Stimulated activated CD4-positive, alpha-beta T cell treated with anti-CD3 and anti-CD28 coated beads, Interleukin-2, amount 100 ng/mL, for 4 hours (primary cell): Measurements from ENCODE around the gene CORO2A.
"Not testable (repeated sequence)": the region's sequence is repeated elsewhere in the genome, so short reads cannot be mapped to it uniquely, and the experiment has no call there.

Experiments
- DNase-seq: peaks from one replicate; pipeline ENCODE4 v3.0.0-alpha.2; 2020; ENCODE audit warnings: low read depth

Gene CORO2A

DNA sequence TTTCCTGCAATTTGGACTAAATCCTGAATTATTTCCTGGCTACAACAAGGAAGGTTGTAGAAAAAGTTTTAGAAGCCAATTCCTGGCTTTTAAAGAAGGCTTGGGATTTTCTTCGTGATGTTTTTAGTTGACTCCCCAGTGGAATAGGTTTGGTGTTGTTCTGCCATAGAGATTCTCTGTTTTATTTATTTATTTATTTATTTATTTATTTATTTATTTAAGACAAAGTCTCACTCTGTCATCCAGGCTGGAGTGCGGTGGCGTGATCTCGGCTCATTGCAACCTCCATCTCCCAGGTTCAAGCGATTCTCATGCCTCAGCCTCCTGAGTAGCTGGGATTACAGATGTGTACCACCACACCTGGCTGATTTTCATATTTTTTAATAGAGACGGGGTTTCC, 75.3 kb downstream of the CORO2A start:
- not testable (repeated sequence) for DNase-seq

DNA sequence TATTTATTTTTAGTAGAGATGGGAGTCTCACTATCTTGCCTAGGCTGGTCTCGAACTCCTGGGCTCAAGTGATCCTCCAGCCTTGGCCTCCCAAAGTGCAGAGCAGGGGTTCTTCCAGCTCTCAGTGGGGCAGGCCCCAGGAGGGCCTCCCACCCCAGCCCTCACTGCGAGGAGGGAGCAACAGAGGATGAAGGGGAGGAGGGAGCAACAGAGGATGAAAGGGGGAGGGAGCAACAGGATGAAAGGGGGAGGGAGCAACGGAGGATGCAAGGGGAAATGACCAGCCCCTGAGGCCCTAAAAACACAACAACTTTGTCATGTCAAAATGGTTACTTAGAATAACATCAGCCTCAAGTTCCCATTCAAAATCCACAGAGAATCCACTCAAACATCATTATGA, 83.4 kb downstream of the CORO2A start:
- no peak for DNase-seq

DNA sequence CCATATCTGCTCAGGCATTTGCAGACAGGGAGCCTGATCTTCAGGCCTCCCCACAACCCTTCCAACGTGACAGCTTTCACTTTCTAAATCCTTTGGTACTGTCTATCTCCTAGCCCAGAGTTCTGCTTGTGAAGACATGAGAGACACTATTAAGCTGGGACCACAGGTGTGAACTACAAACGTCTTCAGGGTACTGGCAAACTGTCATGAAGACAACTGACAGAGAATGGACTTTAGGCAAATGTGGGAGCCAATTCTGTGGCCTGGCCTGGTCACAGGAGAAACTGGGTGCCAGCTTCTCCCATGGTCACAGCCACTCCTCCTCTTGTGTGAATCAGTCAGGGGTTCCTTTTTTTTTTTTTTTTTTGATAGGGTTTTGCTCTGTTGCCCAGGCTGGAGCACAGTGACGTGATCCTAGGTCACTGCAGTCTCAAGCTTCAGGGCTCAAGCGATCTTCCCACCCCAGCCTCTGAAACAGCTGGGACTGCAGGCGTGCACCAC, 83.9 kb downstream of the CORO2A start:
- no peak for DNase-seq

DNA sequence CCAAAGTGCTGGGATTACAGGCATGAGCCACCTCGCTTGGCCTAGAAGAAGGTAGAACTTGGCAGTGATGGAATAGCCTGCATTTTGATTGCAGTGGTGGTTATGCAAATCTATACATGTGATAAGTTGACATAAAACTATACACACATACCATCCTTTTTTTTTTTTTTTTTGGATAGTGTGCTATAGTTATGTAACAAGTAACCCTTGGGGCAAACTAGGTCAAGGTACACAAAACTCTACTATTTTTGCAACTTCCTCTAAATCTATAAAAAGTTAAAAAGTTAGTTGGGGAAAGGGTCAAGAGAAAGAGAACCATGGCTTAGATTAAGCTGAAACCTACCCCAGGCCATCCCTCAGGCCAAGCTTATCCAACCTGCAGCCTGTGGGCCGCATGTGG, 84.5 kb downstream of the CORO2A start:
- no peak for DNase-seq

DNA sequence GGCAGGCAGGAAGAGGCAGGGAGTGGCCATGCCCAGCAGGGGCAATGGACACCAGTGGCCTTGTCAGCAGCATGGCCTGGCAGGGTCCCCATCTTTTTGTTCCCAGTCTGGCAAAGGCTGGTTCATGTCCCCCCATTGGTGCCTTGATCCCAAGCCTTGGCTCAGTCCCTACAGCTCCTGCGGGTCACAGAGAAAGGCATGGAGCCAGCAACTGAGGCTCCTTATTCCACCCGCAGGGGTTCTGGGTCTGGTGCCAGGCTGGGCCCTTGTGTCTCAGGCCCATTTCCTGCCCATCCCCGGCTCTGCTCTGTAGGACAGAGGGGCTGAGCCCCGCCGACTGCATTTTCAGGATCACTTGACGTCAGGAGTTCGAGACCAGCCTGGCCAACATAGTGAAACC, 87.4 kb downstream of the CORO2A start:
- DNase-seq: no peak

DNA sequence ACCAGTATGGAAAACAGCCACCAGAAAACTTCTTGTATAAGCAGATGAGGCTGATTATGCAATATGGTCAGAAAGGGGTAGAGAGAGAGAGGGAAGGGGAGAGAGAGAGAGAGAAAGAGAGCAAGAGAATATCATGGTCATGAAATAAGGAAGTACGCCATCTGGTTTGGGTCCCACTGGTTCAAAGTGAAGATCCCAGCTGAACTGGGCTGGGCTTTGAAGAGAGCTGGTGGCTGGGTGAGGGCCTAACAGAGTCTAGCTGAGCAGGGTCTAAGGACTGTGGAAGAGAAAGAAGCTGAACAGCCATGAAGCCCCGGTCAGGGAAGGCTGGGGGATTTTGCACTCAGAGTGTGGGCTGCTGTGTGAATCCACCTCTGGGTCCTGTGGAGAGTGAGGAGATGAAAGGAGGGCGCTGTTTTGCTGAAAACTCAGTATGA, 88.0 kb downstream of the CORO2A start:
- no peak for DNase-seq

DNA sequence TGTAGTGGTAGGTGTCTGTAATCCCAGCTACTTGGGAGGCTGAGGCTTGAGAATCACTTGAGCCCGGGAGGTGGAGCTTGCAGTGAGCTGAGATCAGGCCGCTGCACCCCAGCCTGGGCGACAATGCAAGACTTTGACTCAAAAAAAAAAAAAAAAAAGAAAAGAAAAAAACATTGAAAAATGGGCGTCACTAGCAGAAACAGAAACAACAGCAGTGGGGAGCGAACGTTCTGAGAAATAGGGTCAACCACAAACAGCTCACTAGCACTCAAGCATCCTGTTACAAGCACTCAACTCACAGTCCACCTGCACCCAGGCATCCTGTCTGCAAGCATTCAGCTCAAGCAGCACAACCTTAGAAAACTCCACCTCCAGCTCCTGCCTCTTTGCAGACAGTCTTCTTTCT, 90.6 kb downstream of the CORO2A start:
- DNase-seq: peak; percentile 69

DNA sequence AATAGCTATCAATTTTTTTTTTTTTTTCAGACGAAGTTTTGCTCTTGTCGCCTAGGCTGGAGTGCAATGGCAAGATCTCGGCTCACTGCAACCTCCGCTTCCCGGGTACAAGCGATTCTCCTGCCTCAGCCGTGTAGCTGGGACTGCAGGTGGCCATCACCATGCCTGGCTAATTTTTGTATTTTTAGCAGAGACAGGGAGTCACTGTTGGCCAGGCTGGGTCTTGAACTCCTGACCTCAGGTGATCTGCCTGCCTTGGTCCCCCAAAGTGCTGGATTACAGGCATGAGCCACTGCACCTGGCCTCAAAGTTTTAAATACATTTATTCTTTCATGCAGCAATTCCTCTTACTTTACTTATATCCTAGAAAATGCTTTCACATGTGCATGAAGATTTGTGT, 91.0 kb downstream of the CORO2A start:
- no peak for DNase-seq

DNA sequence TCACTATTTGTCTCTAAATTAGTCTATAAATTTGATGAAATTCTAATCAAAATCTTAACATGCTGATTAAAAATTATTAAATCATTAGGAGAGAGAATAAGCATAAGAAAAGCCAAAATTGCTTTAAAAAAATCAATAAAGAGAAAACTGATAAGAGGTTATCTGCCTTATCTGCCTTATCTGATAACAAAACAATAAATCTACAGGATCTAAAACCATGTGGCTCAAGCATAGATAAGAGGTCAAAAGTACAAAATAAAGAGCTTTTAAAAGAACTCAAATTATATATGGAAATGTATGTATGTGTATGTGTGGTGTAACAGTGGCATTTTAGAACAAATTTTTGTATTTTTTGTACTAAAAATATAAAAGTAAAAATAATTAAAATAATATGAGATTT, 92.0 kb downstream of the CORO2A start:
- no peak for DNase-seq

DNA sequence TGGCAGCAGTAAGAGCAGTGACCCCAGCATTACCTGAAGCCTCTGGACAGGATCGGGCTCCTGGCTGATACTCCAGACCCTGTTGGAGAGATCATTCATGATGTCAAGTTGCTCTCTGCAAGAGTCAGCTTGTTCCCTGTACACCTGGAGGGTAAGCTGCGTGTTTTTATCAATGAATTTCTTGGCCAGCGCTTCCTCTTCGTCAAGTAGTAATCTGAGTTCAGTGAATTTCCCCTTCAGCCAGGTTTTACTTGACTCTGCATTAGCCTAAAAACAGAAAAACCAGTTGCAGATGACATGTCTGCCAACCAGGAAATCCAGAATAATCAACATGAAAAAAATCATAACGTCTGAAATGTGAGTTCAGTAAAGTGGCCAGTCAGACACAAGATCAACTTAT, 92.5 kb downstream of the CORO2A start:
- DNase-seq: no peak

DNA sequence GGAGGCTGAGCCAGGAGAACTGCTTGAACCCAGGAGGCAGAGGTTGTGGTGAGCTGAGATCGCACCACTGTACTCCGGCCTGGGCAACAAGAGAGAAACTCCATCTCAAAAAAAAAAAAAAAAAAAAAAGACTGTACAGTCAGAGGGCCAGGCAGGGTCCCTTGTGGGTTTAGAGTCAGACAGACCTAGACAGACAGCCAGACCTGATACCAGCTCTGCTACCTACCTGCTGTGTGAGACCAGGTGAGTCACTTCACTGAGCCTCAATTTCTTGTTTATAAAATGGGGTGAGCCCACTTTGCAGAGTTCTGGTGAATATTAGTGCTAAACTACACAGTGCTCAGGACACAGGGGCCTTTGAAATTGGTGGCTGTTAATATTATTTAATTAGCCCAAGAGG, 93.1 kb downstream of the CORO2A start:
- no peak for DNase-seq

DNA sequence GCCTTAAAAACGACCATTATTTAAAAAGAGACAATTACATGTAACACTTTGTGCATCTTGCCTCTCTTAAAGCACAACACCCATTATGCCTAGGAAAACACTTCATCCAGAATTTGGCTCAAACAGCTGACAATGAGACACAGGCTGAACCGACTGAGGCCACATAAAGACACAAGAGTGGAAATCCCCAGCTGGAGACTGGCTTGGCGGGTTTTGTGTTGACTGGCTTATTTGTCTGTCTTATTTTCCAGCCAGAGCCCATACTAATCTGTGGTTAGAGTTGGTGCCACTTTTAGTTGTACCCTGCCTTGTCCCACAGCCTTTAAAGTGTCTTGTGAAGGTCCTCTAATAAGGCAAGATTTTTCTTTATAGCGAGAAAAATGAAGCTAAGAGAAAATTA, 94.6 kb downstream of the CORO2A start:
- DNase-seq: no peak

DNA sequence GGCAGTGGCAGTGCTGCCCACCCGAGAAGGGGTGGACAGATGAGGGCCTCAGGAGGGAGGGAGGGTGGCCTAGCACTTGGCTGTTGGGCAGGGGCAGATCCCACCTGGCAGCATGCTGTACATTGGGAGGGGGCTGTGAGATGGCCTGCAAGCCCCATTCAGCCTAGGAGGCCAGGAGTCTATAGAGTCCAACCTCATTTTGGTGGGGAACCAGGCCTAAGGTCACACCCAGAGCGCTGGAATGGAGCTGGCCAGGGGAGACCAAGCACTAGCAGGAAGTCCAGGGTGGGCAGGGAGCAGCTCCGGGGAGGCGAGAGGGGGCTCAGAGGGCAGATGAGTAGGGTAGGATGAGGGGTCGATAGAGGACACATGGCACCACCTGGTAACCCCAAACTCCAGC, 96.3 kb downstream of the CORO2A start:
- DNase-seq: no peak

DNA sequence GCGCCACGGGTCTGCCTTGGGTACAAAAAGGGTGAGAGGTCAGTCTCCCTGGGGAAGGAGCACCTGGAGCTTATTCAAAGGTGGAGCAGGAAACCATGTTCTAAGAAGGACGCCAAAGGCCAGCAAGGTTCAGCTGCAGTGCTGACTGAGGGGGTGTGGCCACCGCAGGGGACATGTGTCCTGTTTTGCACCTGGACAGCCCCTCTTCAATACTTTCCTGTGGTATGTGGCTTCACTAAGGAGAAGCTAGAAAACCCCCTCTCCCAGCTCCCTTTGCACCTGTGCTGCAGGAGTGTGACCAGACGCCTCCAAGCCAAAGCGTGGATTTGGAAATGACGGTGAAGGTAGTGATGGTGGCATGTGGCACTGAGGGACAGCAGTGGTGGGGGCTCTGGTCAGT, 97.0 kb downstream of the CORO2A start:
- DNase-seq: no peak

DNA sequence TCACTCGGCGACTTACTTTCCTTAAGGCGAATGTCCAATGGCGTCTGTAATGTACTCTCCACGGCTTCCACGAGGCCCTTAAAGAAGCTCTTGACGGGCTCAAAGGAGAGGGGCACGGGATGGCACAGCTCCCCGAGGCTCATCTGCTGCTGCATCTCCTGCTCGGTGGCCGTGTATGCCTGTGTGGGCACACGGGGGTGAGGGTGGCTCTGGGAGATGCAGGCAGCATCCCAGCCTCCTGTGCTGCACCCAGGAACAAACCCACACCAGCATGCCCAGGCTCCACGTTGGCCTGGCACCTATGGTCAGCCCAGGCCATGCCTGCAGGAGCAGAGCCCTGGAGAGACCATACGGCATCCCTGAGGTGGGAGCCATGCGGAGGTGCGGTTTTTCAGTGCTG, 97.6 kb downstream of the CORO2A start:
- DNase-seq: no peak

DNA sequence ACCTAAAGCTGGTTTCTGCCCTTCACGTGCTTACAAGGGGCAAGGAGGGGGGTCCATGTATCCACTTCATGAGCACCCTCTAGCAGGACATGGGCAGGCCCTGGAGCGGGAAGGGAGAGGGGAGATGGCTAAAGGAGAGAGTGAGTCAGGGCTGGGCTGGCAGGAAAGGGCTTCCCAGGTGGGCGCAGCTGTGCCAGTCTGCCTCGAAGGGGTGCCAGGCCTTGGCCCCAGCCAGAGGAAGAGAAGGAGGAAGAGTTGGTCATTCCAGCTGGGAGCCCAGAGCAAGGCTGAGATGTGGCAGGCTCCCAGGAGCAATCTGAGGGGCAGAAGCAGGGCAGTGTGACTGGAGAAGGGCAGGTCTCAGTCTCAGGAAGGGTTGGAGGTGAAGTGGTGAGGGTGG, 98.1 kb downstream of the CORO2A start:
- no peak for DNase-seq

DNA sequence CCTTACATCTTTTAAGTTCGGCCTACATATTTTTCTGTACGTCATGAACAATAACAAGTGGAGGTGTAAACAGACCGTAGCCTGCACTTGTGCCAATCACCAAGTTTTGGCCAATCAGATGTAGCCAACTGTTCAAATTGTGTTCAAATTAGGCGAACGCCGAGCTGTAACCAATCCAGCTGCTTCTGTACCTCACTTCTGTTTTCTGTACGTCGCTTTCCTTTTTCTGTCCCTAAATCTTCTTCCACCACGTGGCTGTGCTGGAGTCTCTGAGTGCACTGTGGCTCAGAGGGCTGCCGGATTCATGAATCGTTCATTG, 99.9 kb downstream of the CORO2A start:
- no peak for DNase-seq

DNA sequence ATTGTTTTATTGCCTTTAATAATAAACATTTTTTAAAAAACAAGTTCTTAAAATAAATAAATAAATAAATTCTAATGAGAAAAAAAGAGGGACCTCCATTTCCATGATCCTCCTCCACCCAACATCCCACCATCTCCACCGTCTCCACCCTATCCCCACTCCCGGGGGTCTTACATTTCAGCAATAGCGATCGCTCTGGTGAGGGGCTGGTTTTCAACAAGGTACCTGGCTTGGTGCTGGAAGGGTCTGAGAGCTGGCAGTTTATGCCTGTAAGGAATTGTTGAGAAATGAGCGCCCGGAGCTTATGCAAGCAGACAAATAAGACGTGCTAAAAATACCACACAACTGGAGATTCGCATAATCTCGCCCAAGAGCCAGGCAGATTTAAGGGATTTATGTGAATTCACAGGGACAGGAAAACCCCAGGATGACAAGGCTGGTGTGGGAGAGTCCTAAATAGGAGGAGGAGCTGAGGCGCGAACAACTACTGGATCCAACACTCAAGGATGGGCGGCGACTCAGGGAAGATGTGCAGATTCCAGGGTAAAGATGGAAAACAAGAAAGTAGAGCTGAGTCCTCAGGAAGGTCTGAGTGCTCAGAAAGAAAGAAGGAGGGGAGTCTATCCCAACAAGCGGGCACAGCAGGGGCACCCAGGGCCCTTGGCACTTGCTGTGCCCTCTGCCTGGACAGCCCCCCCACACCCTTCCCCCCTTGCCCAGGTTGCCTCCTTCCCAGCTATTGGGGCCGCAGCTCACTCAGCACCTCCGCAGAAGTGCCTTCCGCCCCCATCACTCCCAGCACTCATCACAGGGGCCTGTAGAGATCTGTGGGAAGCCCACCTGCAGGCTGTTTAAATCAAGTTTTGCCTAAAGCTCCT, 100.5 kb downstream of the CORO2A start:
- no peak for DNase-seq

DNA sequence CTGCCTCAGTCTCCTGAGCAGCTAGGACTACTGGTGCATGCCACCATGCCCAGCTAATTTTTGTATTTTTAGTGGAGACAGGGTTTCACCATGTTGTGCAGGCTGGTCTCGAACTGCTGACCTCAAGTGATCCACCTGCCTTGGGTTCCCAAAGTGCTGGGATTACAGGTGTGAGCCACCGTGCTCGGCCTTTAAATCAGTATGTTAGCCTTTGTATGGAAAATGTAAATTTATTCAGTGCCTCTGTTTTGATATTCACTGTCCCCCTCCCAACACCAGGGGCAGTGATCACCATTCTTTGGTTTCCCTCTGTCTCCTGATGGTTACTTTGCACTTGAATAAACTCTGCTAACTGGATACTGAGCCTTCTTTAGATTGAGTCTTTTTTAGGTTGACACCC, 101.8 kb downstream of the CORO2A start:
- DNase-seq: not testable (repeated sequence)

DNA sequence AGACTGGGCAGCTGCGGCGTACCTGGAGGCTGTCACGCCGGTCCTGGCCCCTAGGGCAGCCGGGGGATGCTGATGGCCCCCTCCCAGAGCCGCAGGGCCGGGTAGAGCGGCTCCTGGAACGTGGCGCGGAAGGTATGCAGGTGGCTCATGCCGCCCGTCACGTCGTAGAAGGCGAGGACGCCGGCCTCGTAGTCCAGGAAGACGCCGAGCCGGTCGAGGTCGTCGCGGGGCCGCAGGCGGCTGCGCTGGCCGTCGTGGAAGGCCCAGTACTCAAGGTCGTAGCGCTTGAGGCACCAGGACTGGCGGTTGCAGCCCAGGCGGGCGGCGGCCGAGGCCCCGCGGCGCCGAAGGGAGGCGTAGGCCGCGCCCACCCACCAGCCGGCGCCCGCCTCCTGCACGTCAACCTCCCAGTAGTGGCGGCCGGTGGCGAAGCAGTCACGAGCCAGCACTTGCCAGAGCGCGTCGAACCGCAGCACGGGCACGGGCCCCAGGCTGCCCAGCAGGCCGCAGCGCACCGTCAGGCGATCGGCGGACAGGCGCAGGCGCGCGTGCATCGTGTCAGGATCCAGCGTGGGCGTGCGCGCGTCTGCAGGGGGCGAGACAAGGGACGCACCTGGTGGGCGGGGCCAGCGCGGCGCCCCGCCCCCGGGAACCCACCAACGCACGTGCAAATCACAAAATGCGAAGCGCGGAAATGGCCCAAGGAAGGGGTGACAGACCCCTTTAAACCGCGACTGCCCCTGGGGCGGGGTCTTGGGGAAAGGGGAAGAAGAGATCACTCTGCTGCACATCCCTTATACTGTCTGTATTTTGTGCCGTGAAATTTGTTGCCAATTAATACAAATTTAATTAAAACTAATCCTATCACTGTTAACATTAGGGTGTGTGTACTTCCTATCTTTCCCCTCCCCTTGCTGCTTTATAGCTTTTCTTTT, 104.8 kb downstream of the CORO2A start:
- DNase-seq: no peak

DNA sequence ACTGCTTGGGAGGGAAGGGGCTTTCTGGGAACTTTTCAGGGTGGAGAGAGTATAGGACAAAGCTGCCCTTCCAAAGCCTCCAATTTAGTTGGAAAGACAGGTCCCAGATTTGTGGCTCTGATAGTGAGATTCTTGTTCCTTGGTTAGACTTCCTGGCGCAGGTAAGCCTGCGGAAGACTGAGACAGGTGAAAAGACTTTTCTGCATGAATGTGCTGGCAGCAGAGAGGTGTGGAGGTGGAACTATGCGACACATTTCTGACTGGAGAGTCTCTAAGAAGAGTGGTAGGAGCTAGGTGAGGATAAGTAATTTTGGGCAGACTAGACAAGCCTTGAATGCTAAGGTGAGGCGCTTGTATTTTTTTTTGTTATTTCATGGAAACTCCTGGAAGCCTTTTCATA, 106.0 kb downstream of the CORO2A start:
- DNase-seq: no peak

DNA sequence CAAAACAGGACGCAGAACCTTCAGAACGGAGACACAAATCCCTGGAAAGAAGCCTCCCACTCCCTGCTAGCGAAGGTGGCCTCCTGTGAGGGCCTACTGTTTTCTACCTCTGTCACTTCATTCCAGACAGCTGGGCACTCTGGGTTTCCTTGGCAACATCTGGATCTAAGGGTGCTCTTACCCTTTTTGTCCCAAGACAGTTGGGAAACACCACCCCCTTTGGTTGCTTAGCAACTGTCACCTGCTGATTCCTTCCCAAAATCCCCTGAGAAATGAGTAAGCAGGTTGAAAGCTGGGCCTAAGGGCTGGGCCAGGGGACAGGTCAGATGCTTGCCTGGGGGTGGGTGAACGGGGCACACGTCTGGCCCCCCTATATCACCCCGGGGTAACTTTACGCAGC, 106.5 kb downstream of the CORO2A start:
- no peak for DNase-seq

DNA sequence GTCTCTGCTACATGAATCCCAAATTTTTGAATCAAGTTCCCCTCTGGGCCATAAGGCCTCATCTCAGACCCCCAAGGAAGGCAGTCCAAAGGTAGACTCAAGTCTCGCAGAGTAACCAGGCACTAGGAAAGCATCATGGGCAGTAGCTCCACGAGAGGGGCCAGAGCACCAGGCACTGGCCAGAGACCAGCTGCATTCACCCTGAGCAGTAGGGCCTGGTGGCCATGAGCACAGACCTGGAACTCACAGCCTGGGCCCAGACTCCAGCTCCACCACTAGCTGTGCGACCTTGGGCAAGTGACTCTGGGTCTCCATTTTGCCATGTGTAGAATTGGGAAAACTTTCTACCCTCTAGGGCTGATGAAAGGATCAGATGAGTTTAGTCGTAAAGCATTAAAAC, 107.4 kb downstream of the CORO2A start:
- DNase-seq: no peak
